Upper lobe of left lung (tissue), 4 donors: ENCODE results near the gene PICALM.

Experiments
- CTCF ChIP-seq, 6 experiments: fragments of 450-650 bp in 4 of 6; fragments of 200-600 bp in 2 of 6; sonication (generic) in 2 of 6; IDR thresholded peaks; one replicate each; pipeline ENCODE4 v1.5.1; 2016 to 2019; ENCODE audit warnings: antibody characterized with exemption in 6 of 6
- EP300 ChIP-seq, 4 donors: sonication (generic); formaldehyde crosslinking; IDR thresholded peaks; one replicate each; pipeline ENCODE4 v1.5.1; 2017; ENCODE audit warnings: antibody characterized with exemption in 4 of 4, control low read depth in 2 of 4
- POLR2A ChIP-seq, 4 donors: fragments of 450-650 bp; IDR thresholded peaks; one replicate each; pipeline ENCODE4 v1.5.1; 2016 to 2017; ENCODE audit warnings: antibody characterized with exemption in 4 of 4, mild to moderate bottlenecking in 2 of 4
- POLR2AphosphoS5 ChIP-seq, 2 donors: sonication (generic); formaldehyde crosslinking; IDR thresholded peaks; one replicate each; pipeline ENCODE4 v1.5.1; 2017; ENCODE audit warnings: antibody characterized with exemption in 2 of 2

GRCh38 chr11:85965202-85965601 lies 103.7 kb downstream of the PICALM start:
- TF ChIP-seq CTCF (IDR thresholded peaks at IDR 0.05), result no peak
- TF ChIP-seq EP300 (IDR thresholded peaks at IDR 0.05), result no peak
- no peak for TF ChIP-seq POLR2A (IDR thresholded peaks at IDR 0.05)
- TF ChIP-seq POLR2AphosphoS5 (IDR thresholded peaks at IDR 0.05), result no peak
